GM12878 (cell line): Measurements from ENCODE around the gene CXADR. TPM values are rescaled to one million over a fixed set of nuclear protein-coding genes. Genes with fewer than 3 reads are reported as not detected.

Experiments
- ATAC-seq: fragments of 200-7000 bp; cut with Tn5 transposase; 3 replicates; pipeline ENCODE4 v1.9.1; 2020; ENCODE audit warnings: mild to moderate bottlenecking, moderate library complexity
- BruUV-seq: library from RNA; stranded (reverse); fragments of 400-500 nt; replicated peaks from 2 replicates; lab custom pipeline; 2021; lab: Mats Ljungman, UMichigan
- CTCF ChIA-PET: fragments of 300-600 bp; sonication (Branson Sonifier 250); formaldehyde crosslinking; extraction: SDS; loops from one replicate; lab custom pipeline; 2021; ENCODE audit warnings: inconsistent platforms; lab: Yijun Ruan, JAX
- POLR2A ChIA-PET: fragments of 350-600 bp; formaldehyde crosslinking; extraction: SDS; loops from one replicate; lab custom pipeline; 2021; ENCODE audit warnings: inconsistent platforms; lab: Charles Lee
- RAD21 ChIA-PET: fragments of 300-600 bp; sonication (Branson Sonifier 250); formaldehyde crosslinking; loops from one replicate; lab custom pipeline; 2023; ENCODE audit warnings: antibody characterized with exemption; ENCODE audit not compliant: unreplicated experiment; lab: Charles Lee
- SMC1A ChIA-PET: fragments of 300-600 bp; sonication (Branson Sonifier 250); formaldehyde crosslinking; loops from one replicate; lab custom pipeline; 2023; ENCODE audit not compliant: unreplicated experiment, uncharacterized antibody; lab: Charles Lee
- DNase-seq: peaks from one replicate; pipeline ENCODE4 v3.0.0-alpha.2; 2011; ENCODE audit warnings: low read depth, low spot score
- FAIRE-seq: peaks from 3 replicates; lab custom pipeline; 2011; peaks lifted over from hg19 to GRCh38; lab: Jason Lieb, UNC
- H2AFZ ChIP-seq: 2 replicates; pipeline ENCODE4 v1.6.0; 2011; ENCODE audit warnings: low read depth, low read length, control low read depth; ENCODE audit not compliant: control insufficient read depth
- H3K27ac ChIP-seq: 2 replicates; pipeline ENCODE4 v1.5.1; 2011; ENCODE audit warnings: control low read depth; ENCODE audit not compliant: control insufficient read depth, insufficient read depth
- H3K27me3 ChIP-seq, 2 experiments: replicated peaks in 1 of 2; 2 replicates each; pipeline versions ENCODE4 v1.6.0 to v1.6.1; 2011; ENCODE audit warnings: low read length in 1 of 2; ENCODE audit not compliant: control insufficient read depth in 2 of 2, insufficient read depth in 2 of 2
- H3K36me3 ChIP-seq, 2 experiments: 2 replicates each; pipeline ENCODE4 v1.5.1; 2011; ENCODE audit warnings: low read length in 1 of 2; ENCODE audit not compliant: control insufficient read depth in 2 of 2, insufficient read depth in 2 of 2
- H3K4me1 ChIP-seq: 2 replicates; pipeline ENCODE4 v1.6.1; 2011; ENCODE audit warnings: mild to moderate bottlenecking, low read length, moderate library complexity, mixed read lengths; ENCODE audit not compliant: control insufficient read depth, insufficient read depth
- H3K4me2 ChIP-seq: 2 replicates; pipeline ENCODE4 v1.6.0; 2011; ENCODE audit warnings: control low read depth; ENCODE audit not compliant: control insufficient read depth, insufficient read depth
- H3K4me3 ChIP-seq: fragments of 200-600 bp; sonication (generic); 2 replicates; pipeline ENCODE4 v1.5.1; 2016
- H3K79me2 ChIP-seq: 2 replicates; pipeline ENCODE4 v1.6.0; 2011; ENCODE audit warnings: low read length; ENCODE audit not compliant: control insufficient read depth, insufficient read depth
- H3K9ac ChIP-seq: 2 replicates; pipeline ENCODE4 v1.8.0; 2011; ENCODE audit warnings: low read length, control low read depth, mixed read lengths; ENCODE audit not compliant: control insufficient read depth, insufficient read depth
- H3K9me3 ChIP-seq: replicated peaks from 3 replicates; pipeline ENCODE4 v1.5.1; 2011; ENCODE audit warnings: mild to moderate bottlenecking, low read length; ENCODE audit not compliant: control insufficient read depth, insufficient read depth
- H4K20me1 ChIP-seq: 2 replicates; pipeline ENCODE4 v1.6.0; 2011; ENCODE audit not compliant: control insufficient read depth, insufficient read depth
- ATF7 ChIP-seq: fragments of 450-650 bp; IDR thresholded peaks from 2 replicates; pipeline ENCODE4 v1.6.1; 2016; ENCODE audit warnings: low read depth, mild to moderate bottlenecking
- BCLAF1 ChIP-seq: fragments of 450-650 bp; IDR thresholded peaks from 2 replicates; pipeline ENCODE4 v1.6.1; 2017; ENCODE audit warnings: antibody characterized with exemption, mild to moderate bottlenecking, moderate library complexity
- CREB1 ChIP-seq: IDR thresholded peaks from 2 replicates; pipeline ENCODE4 v1.6.1; 2012; ENCODE audit warnings: low read depth, mild to moderate bottlenecking, inconsistent platforms
- E2F8 ChIP-seq: fragments of 450-650 bp; IDR thresholded peaks from 2 replicates; pipeline ENCODE4 v1.6.1; 2018; ENCODE audit warnings: mild to moderate bottlenecking, low read depth, moderate library complexity; ENCODE audit not compliant: partially characterized antibody
- GABPA ChIP-seq: IDR thresholded peaks from 2 replicates; pipeline ENCODE4 v1.6.1; 2014; ENCODE audit warnings: antibody characterized with exemption, low read depth, mild to moderate bottlenecking, inconsistent platforms
- HCFC1 ChIP-seq: fragments of 150-350 bp; IDR thresholded peaks from 2 replicates; pipeline ENCODE4 v1.6.1; 2014; ENCODE audit warnings: low read length
- HDGF ChIP-seq: fragments of 450-650 bp; IDR thresholded peaks from 2 replicates; pipeline ENCODE4 v1.6.1; 2016; ENCODE audit warnings: antibody characterized with exemption
- IKZF1 ChIP-seq: fragments of 450-650 bp; conservative IDR thresholded peaks from 2 replicates; pipeline ENCODE4 v1.6.1; 2017; ENCODE audit warnings: antibody characterized with exemption, mild to moderate bottlenecking
- IRF5 ChIP-seq: fragments of 450-650 bp; IDR thresholded peaks from 2 replicates; pipeline ENCODE4 v1.6.1; 2017; ENCODE audit warnings: borderline replicate concordance
- MXI1 ChIP-seq: fragments of 150-350 bp; IDR thresholded peaks from 2 replicates; pipeline ENCODE4 v1.6.1; 2011; ENCODE audit warnings: low read depth, mild to moderate bottlenecking, inconsistent platforms, low read length, improper control_type of control experiment
- PBX3 ChIP-seq: IDR thresholded peaks from 2 replicates; pipeline ENCODE4 v1.6.1; 2011; ENCODE audit warnings: mild to moderate bottlenecking, low read depth, low read length, moderate library complexity; ENCODE audit not compliant: insufficient replicate concordance
- POU2F2 ChIP-seq: IDR thresholded peaks from 3 replicates; pipeline ENCODE4 v1.6.1; 2011; ENCODE audit warnings: low read depth, mild to moderate bottlenecking, low read length, borderline replicate concordance
- USF1 ChIP-seq: IDR thresholded peaks from 2 replicates; pipeline ENCODE4 v1.6.1; 2011; ENCODE audit warnings: borderline replicate concordance, low read depth, mild to moderate bottlenecking, moderate library complexity, mixed read lengths, low read length; ENCODE audit not compliant: insufficient read depth; ENCODE audit errors: extremely low read length
- ZNF24 ChIP-seq: fragments of 450-650 bp; IDR thresholded peaks from 2 replicates; pipeline ENCODE4 v1.6.1; 2017; ENCODE audit warnings: antibody characterized with exemption, mild to moderate bottlenecking
- WGBS: methylation state at CpG from one replicate; pipeline ENCODE4 v1.1.6; 2016; ENCODE audit warnings: low lambda C conversion rate; ENCODE audit not compliant: insufficient replicate concordance, insufficient coverage; ENCODE audit errors: missing lambda C conversion rate; 5-methylcytosine and 5-hydroxymethylcytosine counted together
- in situ Hi-C: fragments of 300-500 bp; cut with MboI; formaldehyde crosslinking; loops from 9 replicates; pipeline ENCODE4 v1.14.3; 2018; ENCODE audit warnings: mixed read lengths
- intact Hi-C: fragments of 100-400 bp; cut with micrococcal nuclease; formaldehyde crosslinking; loops from one replicate; pipeline ENCODE4 v1.14.2; 2022; ENCODE audit not compliant: unreplicated experiment
- polyA plus RNA-seq, 11 experiments: library from polyadenylated mRNA; depleted of rRNA in 4 of 11; unstranded in 6 of 11; stranded (reverse) in 5 of 11; fragments of >200 nt; fragmentation: Nextera tagmentation in 4 of 11; fragmentation: Illumina TruSeq in 1 of 11; extraction: Ambion mirVana in 4 of 11; extraction: Trizol in 1 of 11; gene quantifications; 1 replicate in 1 of 11; 2 replicates in 10 of 11; pipeline versions ENCODE4 v1.2.1 to v1.2.3, GENCODE V29; 2011 to 2016; ENCODE audit warnings: inconsistent platforms in 2 of 11, missing spikeins in 2 of 11, low read depth in 1 of 11
- total RNA-seq, 4 experiments: library from RNA; depleted of rRNA in 3 of 4; stranded (reverse); fragments of >200 nt in 3 of 4; fragmentation: Illumina TruSeq in 1 of 4; extraction: Trizol in 1 of 4; gene quantifications; 2 replicates each; pipeline versions ENCODE4 v1.2.1 to v1.2.3, GENCODE V29; 2013 to 2021

Gene CXADR
- total and polyA plus RNA-seq, 10 of the 15 experiments (the other 5 are each of a cell fraction or from before 2014, with no cell fraction given), result 0.01 to 0.64 (median 0.13) TPM

GRCh38 chr21:17536381-17536780 is 23.5 kb downstream of the CXADR start (continued):
- TF ChIP-seq GABPA, result no peak
- TF ChIP-seq ZNF24, result no peak
- TF ChIP-seq CREB1, result no peak

- no TSS peak for BruUV-seq
- in situ Hi-C loops, result no loop called here
- no peak overlapping the region for H3K27ac ChIP-seq
- no peaks in the 10 kb centered on the region for H3K4me1 ChIP-seq
- no peaks in the 10 kb centered on the region for H3K79me2 ChIP-seq
- H4K20me1 ChIP-seq, result no peaks in the 10 kb centered on the region
- 29% methylated on average over 2 of the region's 2 CpGs for WGBS
- H2AFZ ChIP-seq, result no peak overlapping the region
- RAD21 ChIA-PET, result no interaction called here
- ATAC-seq, result no peak
- no peak overlapping the region for H3K4me2 ChIP-seq
- POLR2A ChIA-PET, result no interaction called here
- intact Hi-C loops, result no loop called here
- SMC1A ChIA-PET, result no interaction called here
- CTCF ChIA-PET, result interaction anchor here (0.7 kb wide), 1 partner anchor 21 kb away, joined by 3 read pairs; no protein-coding TSS in a partner anchor
- no peak overlapping the region for H3K4me3 ChIP-seq
- no peaks in the 10 kb centered on the region for H3K36me3 ChIP-seq
- H3K9ac ChIP-seq, result no peak overlapping the region
- DNase-seq, result no peak
- H3K9me3 ChIP-seq, result no peaks in the 10 kb centered on the region
- FAIRE-seq, result no peak
- no peaks in the 10 kb centered on the region for H3K27me3 ChIP-seq
- no peak for TF ChIP-seq HDGF
- TF ChIP-seq IKZF1, result no peak
- TF ChIP-seq MXI1, result no peak
- TF ChIP-seq USF1, result no peak
- TF ChIP-seq ATF7, result no peak
- no peak for TF ChIP-seq BCLAF1
- TF ChIP-seq E2F8, result no peak
- TF ChIP-seq POU2F2, result no peak
- TF ChIP-seq IRF5, result no peak
- TF ChIP-seq HCFC1, result no peak
- no peak for TF ChIP-seq PBX3
Observed at GRCh38 chr21:17537299-17537698, 24.5 kb downstream of the CXADR start.
